SK-N-SH (cell line): ENCODE results near the gene PLA2G2F. TPM values are rescaled to one million over a fixed set of nuclear protein-coding genes. Genes with fewer than 3 reads are reported as not detected.

Experiments
- CTCF ChIA-PET: fragments of 300-600, 350-600 bp; formaldehyde crosslinking; extraction: SDS; loops from one replicate; lab custom pipeline; 2021; lab: Yijun Ruan, JAX
- POLR2A ChIA-PET: fragments of 350-600 bp; sonication (Branson Sonifier 250); formaldehyde crosslinking; extraction: SDS; loops from one replicate; lab custom pipeline; 2020; ENCODE audit warnings: antibody characterized with exemption, inconsistent platforms; lab: Yijun Ruan, JAX
- DNase-seq: peaks from one replicate; pipeline ENCODE4 v3.0.0; 2012
- H2AFZ ChIP-seq: fragments of 200-600 bp; sonication (generic); 2 replicates; pipeline ENCODE4 v1.8.1; 2016; ENCODE audit warnings: antibody characterized with exemption, mild to moderate bottlenecking, low read depth
- H3F3A ChIP-seq: fragments of 200-600 bp; sonication (generic); replicated peaks from 2 replicates; pipeline ENCODE3; 2016; ENCODE audit warnings: antibody characterized with exemption, mild to moderate bottlenecking; ENCODE audit not compliant: insufficient read depth
- H3K27ac ChIP-seq, 2 experiments: fragments of 200-500 bp in 1 of 2; fragments of 200-600 bp in 1 of 2; sonication (Bioruptor generic) in 1 of 2; sonication (generic), shearing (Covaris generic) in 1 of 2; 2 replicates each; pipeline versions ENCODE4 v1.5.1 to v1.6.1; 2014 to 2016; ENCODE audit warnings: low read depth in 2 of 2, inconsistent platforms in 1 of 2, low read length in 1 of 2, mild to moderate bottlenecking in 1 of 2, mixed read lengths in 1 of 2
- H3K27me3 ChIP-seq: fragments of 200-600 bp; sonication (generic), shearing (Covaris generic); 2 replicates; pipeline ENCODE4 v1.6.1; 2016; ENCODE audit warnings: mixed run types; ENCODE audit not compliant: insufficient read depth
- H3K36me3 ChIP-seq, 2 experiments: fragments of 200-500 bp in 1 of 2; fragments of 200-600 bp in 1 of 2; sonication (Bioruptor generic) in 1 of 2; sonication (generic) in 1 of 2; replicated peaks in 1 of 2; 2 replicates each; pipeline versions ENCODE3 to v1.5.1; 2014 to 2016; ENCODE audit warnings: low read length in 1 of 2, mild to moderate bottlenecking in 1 of 2; ENCODE audit not compliant: insufficient read depth in 2 of 2, control insufficient read depth in 1 of 2
- H3K4me1 ChIP-seq, 2 experiments: fragments of 200-500 bp in 1 of 2; fragments of 200-600 bp in 1 of 2; sonication (Bioruptor generic) in 1 of 2; sonication (generic), shearing (Covaris generic) in 1 of 2; 2 replicates each; pipeline versions ENCODE4 v1.5.1 to v1.6.1; 2014 to 2016; ENCODE audit warnings: low read depth in 1 of 2, low read length in 1 of 2, mixed run types in 1 of 2; ENCODE audit not compliant: insufficient read depth in 2 of 2, control insufficient read depth in 1 of 2
- H3K4me2 ChIP-seq: fragments of 200-600 bp; sonication (generic), shearing (Covaris generic); 2 replicates; pipeline ENCODE4 v1.6.1; 2017; ENCODE audit warnings: mixed run types
- H3K4me3 ChIP-seq, 2 experiments: fragments of 200-500 bp in 1 of 2; fragments of 200-600 bp in 1 of 2; sonication (Bioruptor generic) in 1 of 2; sonication (generic), shearing (Covaris generic) in 1 of 2; 2 replicates each; pipeline versions ENCODE4 v1.5.1 to v1.8.1; 2014 to 2016; ENCODE audit warnings: low read depth in 2 of 2, inconsistent platforms in 1 of 2, low read length in 1 of 2, mild to moderate bottlenecking in 1 of 2, mixed read lengths in 1 of 2, moderate library complexity in 1 of 2
- H3K79me2 ChIP-seq: fragments of 200-600 bp; sonication (generic); 2 replicates; pipeline ENCODE4 v1.8.1; 2017; ENCODE audit warnings: mild to moderate bottlenecking; ENCODE audit not compliant: insufficient read depth
- H3K9ac ChIP-seq: fragments of 200-600 bp; sonication (generic); 2 replicates; pipeline ENCODE4 v1.6.1; 2017; ENCODE audit warnings: mixed run types
- H3K9me2 ChIP-seq: fragments of 200-600 bp; sonication (generic); 2 replicates; pipeline ENCODE4 v1.6.1; 2017; ENCODE audit warnings: mixed run types
- H3K9me3 ChIP-seq: fragments of 200-600 bp; sonication (generic); 2 replicates; pipeline ENCODE4 v1.6.1; 2017; ENCODE audit warnings: mixed run types, mild to moderate bottlenecking, moderate library complexity
- H4K20me1 ChIP-seq: fragments of 200-600 bp; sonication (generic); 2 replicates; pipeline ENCODE4 v1.6.1; 2017; ENCODE audit warnings: mild to moderate bottlenecking, mixed run types; ENCODE audit not compliant: insufficient read depth
- CHD2 ChIP-seq: fragments of 150-350 bp; IDR thresholded peaks from 2 replicates; pipeline ENCODE4 v1.6.1; 2018; ENCODE audit warnings: low read length; ENCODE audit not compliant: partially characterized antibody
- ELF1 ChIP-seq: IDR thresholded peaks from 2 replicates; pipeline ENCODE4 v1.4.0; 2012
- FOSL2 ChIP-seq: IDR thresholded peaks from 2 replicates; pipeline ENCODE4 v1.4.0; 2012; ENCODE audit warnings: low read depth, mild to moderate bottlenecking, moderate library complexity, borderline replicate concordance
- FOXM1 ChIP-seq: IDR thresholded peaks from 2 replicates; pipeline ENCODE4 v1.4.0; 2012; ENCODE audit warnings: low read depth, mild to moderate bottlenecking
- GABPA ChIP-seq: IDR thresholded peaks from 2 replicates; pipeline ENCODE4 v1.4.0; 2012; ENCODE audit warnings: low read depth, mild to moderate bottlenecking
- GATA2 ChIP-seq: sonication (generic); formaldehyde crosslinking; IDR thresholded peaks from 2 replicates; pipeline ENCODE4 v1.5.0; 2020; ENCODE audit warnings: mild to moderate bottlenecking, missing genetic modification reagents
- MEF2A ChIP-seq: IDR thresholded peaks from 2 replicates; pipeline ENCODE4 v1.4.0; 2012; ENCODE audit warnings: low read depth, borderline replicate concordance
- MXI1 ChIP-seq: IDR thresholded peaks from 2 replicates; pipeline ENCODE4 v1.6.1; 2012; ENCODE audit warnings: mild to moderate bottlenecking, low read depth, low read length, improper control_type of control experiment
- SIN3A ChIP-seq: IDR thresholded peaks from 2 replicates; pipeline ENCODE4 v1.6.1; 2012; ENCODE audit warnings: low read depth, mild to moderate bottlenecking, low read length, moderate library complexity, borderline replicate concordance
- SMC3 ChIP-seq: IDR thresholded peaks from 2 replicates; pipeline ENCODE4 v1.6.1; 2012; ENCODE audit warnings: low read depth, low read length, improper control_type of control experiment
- TCF12 ChIP-seq: IDR thresholded peaks from 2 replicates; pipeline ENCODE4 v1.4.0; 2012
- TEAD4 ChIP-seq: IDR thresholded peaks from 2 replicates; pipeline ENCODE4 v1.4.0; 2012; ENCODE audit warnings: mild to moderate bottlenecking, borderline replicate concordance; ENCODE audit not compliant: insufficient read depth
- WGBS: methylation state at CpG from one replicate; pipeline ENCODE4 v1.1.6; 2017; ENCODE audit warnings: low lambda C conversion rate; 5-methylcytosine and 5-hydroxymethylcytosine counted together
- polyA plus RNA-seq, 3 experiments: library from polyadenylated mRNA; depleted of rRNA; stranded (reverse); fragments of >200 nt; gene quantifications; 2 replicates each; pipeline ENCODE4 v1.2.3, GENCODE V29; 2012
- TF ChIP-seq, protein P1 (sequence below): fragments of 150-350 bp; IDR thresholded peaks from 2 replicates; pipeline ENCODE4 v1.6.1; 2017; ENCODE audit warnings: antibody characterized with exemption, low read length, low read depth, borderline replicate concordance
- TF ChIP-seq, protein P2 (sequence below): IDR thresholded peaks from 2 replicates; pipeline ENCODE4 v1.6.1; 2012; ENCODE audit warnings: mild to moderate bottlenecking, low read depth, low read length, moderate library complexity
- TF ChIP-seq, protein P3 (sequence below): IDR thresholded peaks from 2 replicates; pipeline ENCODE4; 2012

Gene PLA2G2F
- polyA plus RNA-seq, 1 of the 3 experiments (the other 2 are of a cell fraction): not detected

DNA sequence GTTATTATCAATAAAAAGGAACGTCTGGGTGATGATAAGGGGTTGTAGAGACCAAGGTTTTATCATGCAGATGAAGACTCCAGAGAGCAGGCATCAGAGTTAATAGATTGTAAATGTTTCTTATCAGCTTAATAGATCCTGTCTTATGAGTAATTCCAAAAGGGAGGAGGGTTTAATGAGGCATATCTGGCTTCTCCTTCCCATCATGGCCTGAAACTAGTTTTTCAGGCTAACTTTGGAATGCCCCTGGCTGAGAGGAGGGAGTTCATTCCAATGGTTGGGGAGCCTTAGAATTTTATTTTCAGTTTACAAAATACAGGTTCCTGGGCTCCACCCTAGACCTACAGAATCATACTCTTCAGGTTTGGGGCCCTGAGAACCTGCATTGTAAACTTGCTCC lies 33.3 kb upstream of the PLA2G2F start:
- no peaks in the 10 kb centered on the region for H3K79me2 ChIP-seq
- WGBS: 0% methylated on average over 1 of the region's 1 CpG
- no peak overlapping the region for H2AFZ ChIP-seq
- H3F3A ChIP-seq: no peaks in the 10 kb centered on the region
- H3K9me3 ChIP-seq: no peaks in the 10 kb centered on the region
- POLR2A ChIA-PET: no interaction called here
- H3K9ac ChIP-seq: no peak overlapping the region
- H3K4me1 ChIP-seq: no peaks in the 10 kb centered on the region
- CTCF ChIA-PET: no interaction called here
- H3K36me3 ChIP-seq: no peaks in the 10 kb centered on the region
- no peaks in the 10 kb centered on the region for H3K9me2 ChIP-seq
- no peak overlapping the region for H3K4me3 ChIP-seq
- no peak for DNase-seq
- H3K4me2 ChIP-seq: no peak overlapping the region
- no peak overlapping the region for H3K27ac ChIP-seq
- TF ChIP-seq TEAD4 (no peak), FOSL2 (peak; percentile 8; the same call in 1 of the 2 replicates), GABPA (no peak), MEF2A (no peak), CHD2 (no peak), TCF12 (peak; percentile 42), GATA2 (CRISPR knock-in tag) (no peak), FOXM1 (no peak), ELF1 (no peak), SMC3 (no peak), SIN3A (no peak), MXI1 (no peak)
- TF ChIP-seq, protein P1, sequence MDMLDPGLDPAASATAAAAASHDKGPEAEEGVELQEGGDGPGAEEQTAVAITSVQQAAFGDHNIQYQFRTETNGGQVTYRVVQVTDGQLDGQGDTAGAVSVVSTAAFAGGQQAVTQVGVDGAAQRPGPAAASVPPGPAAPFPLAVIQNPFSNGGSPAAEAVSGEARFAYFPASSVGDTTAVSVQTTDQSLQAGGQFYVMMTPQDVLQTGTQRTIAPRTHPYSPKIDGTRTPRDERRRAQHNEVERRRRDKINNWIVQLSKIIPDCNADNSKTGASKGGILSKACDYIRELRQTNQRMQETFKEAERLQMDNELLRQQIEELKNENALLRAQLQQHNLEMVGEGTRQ: no peak
- TF ChIP-seq, protein P2, sequence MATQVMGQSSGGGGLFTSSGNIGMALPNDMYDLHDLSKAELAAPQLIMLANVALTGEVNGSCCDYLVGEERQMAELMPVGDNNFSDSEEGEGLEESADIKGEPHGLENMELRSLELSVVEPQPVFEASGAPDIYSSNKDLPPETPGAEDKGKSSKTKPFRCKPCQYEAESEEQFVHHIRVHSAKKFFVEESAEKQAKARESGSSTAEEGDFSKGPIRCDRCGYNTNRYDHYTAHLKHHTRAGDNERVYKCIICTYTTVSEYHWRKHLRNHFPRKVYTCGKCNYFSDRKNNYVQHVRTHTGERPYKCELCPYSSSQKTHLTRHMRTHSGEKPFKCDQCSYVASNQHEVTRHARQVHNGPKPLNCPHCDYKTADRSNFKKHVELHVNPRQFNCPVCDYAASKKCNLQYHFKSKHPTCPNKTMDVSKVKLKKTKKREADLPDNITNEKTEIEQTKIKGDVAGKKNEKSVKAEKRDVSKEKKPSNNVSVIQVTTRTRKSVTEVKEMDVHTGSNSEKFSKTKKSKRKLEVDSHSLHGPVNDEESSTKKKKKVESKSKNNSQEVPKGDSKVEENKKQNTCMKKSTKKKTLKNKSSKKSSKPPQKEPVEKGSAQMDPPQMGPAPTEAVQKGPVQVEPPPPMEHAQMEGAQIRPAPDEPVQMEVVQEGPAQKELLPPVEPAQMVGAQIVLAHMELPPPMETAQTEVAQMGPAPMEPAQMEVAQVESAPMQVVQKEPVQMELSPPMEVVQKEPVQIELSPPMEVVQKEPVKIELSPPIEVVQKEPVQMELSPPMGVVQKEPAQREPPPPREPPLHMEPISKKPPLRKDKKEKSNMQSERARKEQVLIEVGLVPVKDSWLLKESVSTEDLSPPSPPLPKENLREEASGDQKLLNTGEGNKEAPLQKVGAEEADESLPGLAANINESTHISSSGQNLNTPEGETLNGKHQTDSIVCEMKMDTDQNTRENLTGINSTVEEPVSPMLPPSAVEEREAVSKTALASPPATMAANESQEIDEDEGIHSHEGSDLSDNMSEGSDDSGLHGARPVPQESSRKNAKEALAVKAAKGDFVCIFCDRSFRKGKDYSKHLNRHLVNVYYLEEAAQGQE: no peak
- TF ChIP-seq, protein P3, sequence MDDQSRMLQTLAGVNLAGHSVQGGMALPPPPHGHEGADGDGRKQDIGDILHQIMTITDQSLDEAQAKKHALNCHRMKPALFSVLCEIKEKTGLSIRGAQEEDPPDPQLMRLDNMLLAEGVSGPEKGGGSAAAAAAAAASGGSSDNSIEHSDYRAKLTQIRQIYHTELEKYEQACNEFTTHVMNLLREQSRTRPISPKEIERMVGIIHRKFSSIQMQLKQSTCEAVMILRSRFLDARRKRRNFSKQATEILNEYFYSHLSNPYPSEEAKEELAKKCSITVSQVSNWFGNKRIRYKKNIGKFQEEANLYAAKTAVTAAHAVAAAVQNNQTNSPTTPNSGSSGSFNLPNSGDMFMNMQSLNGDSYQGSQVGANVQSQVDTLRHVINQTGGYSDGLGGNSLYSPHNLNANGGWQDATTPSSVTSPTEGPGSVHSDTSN: no peak
- no peaks in the 10 kb centered on the region for H3K27me3 ChIP-seq
- no peaks in the 10 kb centered on the region for H4K20me1 ChIP-seq
